Jurkat, Clone E6-1 (cell line): ENCODE measurements around the gene MSGN1.
"Not testable (repeated sequence)": the region's sequence is repeated elsewhere in the genome, so short reads cannot be mapped to it uniquely, and the experiment has no call there.

ENCODE experiments used
- DNase-seq: peaks from one replicate; pipeline ENCODE4 v3.0.0-alpha.2; 2011; ENCODE audit warnings: low read depth, low spot score
- H3K4me3 ChIP-seq: 2 replicates; pipeline ENCODE4 v1.5.1; 2011; ENCODE audit warnings: mild to moderate bottlenecking, low read length, control low read depth, moderate library complexity

Gene MSGN1

DNA sequence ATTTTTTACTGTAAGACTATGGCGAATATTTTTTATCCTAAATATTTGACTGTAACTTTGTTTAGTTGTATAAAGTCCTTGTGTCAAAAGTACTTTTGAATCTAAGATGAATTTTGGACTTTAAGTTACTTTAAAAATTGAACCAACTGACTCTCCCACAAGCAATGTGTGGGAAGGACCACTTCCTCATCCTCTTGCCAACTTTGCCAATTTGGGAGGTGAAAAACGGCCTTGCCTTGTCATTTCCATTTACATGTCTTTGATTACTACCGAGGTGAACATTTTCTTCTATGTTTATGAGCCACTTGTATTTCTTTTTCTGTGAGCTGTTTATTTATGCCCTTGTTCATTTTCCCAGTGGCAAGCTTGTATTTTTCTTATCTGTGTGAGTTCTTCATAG, 12.8 kb upstream of the MSGN1 start:
- DNase-seq, result no peak
- H3K4me3 ChIP-seq, result no peak overlapping the region

DNA sequence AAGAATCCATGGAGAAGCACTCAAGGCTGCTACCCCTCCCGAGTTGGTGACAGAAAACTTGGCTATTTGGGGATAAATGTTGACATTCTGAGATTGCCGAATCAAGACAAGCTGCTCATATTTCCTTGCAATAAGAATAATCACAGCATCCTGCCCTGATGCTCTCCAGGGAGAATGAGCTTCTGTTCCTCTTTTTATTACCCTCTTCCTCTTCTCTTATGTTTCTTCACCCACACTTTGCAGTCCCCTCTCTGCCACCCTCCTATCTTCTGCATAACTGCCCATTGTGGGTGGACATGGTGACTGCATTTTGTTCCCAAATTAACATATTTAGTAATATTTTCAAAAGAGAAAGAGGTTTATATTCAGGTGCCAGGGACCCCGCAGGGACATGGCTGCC, 11.9 kb upstream of the MSGN1 start:
- H3K4me3 ChIP-seq, result no peak overlapping the region
- no peak for DNase-seq

DNA sequence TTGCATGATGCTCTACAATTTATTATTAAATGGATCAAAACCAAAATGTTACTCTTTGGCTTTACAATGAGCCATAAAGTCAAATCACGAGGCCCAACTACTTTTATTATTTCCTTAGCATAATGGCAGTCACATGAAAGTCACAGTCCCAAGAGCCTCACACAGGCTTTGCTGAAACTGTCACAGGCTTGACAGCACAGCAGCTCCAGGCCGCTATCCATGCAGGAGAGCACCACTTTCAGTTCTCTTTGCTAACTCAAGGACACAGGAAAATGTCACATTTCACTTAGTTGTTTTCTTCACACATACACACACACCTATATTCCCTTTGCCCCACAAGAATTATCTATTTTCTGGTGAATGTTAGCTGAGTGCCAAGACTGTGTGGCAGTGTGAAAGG, 11.1 kb upstream of the MSGN1 start:
- DNase-seq, result no peak
- H3K4me3 ChIP-seq, result no peak overlapping the region

DNA sequence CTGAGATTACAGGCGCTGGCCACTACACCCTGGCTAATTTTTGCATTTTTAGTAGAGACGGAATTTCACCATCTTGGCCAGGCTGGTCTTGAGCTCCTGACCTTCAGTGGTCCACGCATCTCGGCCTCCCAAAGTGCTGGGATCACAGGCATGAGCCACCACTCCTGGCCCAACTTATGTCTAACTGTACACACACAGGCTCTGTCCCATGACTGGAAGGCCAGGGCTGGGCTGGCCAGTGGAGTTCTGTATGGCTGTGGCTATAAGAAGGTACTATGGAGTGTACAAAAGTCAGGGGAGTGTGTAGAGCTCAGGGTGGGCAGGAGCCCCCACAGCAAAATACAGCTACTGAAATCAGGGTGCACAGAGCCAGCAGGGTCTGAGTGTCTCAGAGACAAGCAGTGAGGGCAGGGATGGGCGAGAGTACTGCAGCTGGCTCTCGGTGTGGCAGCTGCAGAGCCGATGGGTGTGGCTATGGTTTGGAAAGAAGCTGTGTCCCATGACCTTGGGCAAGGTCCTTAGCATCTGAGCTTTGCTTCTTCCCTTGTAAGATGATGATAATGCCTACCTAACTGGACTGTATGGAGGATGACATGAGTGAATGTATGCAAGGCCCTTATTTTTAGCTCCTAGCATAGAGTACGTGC, 10.4 kb upstream of the MSGN1 start:
- H3K4me3 ChIP-seq, result no peak overlapping the region
- DNase-seq, result no peak

DNA sequence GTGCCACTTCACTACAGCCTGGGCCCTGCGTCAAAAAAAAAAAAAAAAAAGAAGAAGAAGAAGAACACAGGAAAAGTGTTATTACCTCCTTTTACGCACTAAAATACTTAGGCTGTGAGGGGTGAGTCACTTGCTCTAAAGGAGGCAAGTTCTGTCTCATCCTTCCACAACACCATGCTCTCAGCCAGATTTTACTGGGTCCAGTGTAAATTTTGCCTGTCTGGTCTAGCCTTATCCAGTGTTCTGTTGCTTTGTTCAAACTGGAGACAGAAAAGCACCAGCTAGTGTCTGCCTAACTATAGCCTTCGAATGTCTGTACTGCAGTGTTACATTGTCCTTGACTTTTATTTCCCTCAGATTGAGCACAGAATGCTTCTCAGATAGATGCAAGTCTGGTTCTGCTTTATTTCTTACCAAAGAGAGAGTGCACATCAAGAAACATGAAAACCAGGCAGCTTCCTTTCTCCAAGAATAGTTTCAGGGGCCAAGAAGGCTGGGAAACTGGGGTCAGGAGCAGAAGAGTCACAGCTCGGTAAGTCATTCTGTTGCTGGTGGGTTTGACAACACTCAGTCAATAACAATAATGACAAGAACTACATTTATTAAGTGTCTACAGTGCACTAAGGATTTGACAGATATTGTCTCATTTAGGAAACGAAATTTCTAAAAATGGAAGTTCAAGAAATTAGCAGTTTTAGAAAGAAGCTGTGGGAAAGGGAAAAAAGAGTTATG, 3.1 kb upstream of the MSGN1 start:
- no peak for DNase-seq
- no peak overlapping the region for H3K4me3 ChIP-seq

DNA sequence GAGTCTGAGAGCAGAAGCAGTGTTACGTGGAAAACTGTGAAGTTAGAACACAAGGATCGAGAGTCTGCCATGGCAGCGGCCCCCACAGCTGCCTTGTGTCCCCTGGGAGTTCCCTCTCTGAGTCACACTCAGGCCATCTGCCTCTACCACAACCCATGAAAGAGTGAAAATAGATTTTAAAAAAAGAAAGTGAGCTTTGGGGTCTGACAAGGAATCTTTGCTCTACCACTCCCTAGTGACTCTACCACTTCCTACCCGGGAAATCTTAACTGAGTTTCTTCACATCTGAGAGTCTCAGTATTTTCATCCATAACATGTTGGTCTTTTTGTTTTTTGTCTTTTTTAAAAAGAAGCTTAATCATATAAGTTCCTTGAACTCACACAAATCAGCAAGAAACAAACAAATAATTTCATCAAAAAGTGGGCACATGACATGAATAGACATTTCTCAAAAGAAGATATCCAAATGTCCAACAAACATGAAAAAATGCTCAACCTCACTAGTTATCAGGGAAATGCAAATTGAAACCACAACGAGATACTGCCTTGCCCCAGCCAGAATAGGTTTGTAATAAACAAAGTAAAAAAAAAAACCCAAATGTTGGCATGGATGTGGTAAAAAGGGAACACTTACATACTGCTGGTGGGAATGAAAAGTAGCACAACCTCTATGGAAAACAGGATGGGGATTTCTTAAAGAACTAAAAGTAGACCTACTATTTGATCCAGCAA, 2.4 kb upstream of the MSGN1 start:
- no peak for DNase-seq
- H3K4me3 ChIP-seq, result no peak overlapping the region

DNA sequence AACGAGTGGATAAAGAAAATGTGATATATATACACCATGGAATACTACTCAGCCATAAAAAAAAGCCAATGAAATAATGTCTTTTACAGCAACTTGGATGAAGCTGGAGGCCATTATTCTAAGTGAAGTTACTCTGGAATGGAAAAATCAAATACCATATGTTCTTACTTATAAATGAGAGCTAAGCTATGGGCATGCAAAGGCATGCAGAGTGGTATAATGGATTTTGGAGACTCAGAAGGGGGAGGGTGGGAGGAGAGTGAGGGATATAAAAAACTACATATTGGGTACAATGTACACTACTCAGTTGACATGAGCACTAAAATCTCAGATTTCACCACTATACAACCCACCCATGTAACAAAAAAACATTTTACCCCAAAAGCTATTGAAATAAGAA, 1.7 kb upstream of the MSGN1 start:
- no peak for DNase-seq
- H3K4me3 ChIP-seq, result no peak overlapping the region

DNA sequence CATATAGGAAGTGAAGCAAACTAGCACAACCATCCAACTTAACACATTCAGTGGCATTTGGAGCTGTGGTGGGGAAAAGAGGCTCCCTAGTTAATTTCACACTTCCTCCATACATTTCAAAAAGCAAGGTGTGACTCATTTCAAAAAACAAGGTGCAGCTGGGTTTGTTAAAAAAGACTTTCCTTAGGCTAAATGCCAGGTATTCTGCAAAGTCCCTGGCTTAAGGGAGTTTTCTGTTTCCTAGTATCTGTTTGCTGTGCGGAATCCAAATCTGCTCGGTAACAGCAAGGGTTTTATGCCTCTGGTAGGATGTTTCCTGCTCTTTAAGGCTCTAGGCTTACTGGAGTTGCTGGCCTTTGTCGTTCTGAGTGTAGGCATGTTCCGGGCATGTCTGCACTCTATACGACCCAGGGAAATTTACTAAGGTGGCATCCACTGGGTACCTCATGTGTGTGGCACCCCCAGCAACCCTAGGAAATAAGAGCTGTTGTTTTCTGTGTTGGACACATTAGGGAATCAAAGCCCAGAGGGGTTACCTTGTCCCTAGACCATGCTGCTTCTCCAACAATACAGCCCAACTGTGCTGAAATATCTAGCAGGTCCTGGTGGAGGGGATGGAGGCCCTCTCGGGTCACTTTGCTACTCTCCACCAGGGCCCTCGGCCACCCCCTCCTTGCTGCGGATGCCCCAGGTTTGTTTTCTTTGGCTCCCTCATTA, 634 bp upstream of the MSGN1 start:
- no peak for DNase-seq
- no peak overlapping the region for H3K4me3 ChIP-seq

DNA sequence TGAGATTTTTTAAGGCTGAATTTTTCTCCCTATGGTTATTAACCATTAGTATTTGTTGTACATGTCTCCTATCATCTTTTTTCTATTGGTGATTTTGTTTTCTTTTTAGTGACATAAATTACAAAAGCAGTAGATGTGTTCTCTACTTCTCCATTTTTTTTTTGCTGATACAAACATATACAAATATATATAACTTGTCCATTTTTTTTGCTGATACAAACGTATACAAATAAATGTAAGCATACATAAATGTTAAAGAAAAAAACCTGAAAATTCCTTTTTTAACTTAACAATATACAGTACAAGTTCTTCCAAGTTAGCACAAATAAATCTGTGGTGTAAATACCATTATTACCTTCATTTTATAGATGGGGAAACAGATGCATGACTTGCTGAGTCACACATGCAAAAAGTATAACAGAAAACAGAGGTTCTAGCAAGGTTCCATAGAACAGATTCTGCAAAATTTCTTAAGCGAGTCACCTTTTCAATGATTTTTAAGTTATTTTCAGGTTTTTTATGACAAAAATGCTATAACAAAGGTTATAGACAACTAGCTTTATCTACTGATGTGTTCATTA, 2.1 kb downstream of the MSGN1 start:
- no peak overlapping the region for H3K4me3 ChIP-seq

DNA sequence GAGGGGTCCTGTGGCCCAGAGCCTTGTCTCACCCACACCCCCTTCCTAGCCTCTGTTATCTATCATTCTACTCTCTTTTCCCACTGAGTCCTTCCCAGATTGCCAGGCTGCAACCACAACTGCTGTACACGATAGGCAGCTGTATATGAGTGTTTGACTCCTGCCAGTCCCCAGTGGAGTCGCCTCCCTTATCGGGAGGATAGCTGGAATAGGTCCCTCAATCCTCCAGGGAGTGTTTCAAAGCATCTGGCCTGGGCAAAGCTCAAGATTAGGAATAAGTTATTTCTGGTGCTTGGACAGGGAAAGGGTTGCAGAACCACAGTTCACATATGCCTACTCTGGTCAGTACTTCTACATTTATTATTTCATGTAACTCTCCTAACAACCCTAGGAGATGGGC, 4.8 kb downstream of the MSGN1 start:
- H3K4me3 ChIP-seq, result no peak overlapping the region
- no peak for DNase-seq

More for the DNA sequence above, 2.1 kb downstream of the MSGN1 start:
- no peak for DNase-seq

DNA sequence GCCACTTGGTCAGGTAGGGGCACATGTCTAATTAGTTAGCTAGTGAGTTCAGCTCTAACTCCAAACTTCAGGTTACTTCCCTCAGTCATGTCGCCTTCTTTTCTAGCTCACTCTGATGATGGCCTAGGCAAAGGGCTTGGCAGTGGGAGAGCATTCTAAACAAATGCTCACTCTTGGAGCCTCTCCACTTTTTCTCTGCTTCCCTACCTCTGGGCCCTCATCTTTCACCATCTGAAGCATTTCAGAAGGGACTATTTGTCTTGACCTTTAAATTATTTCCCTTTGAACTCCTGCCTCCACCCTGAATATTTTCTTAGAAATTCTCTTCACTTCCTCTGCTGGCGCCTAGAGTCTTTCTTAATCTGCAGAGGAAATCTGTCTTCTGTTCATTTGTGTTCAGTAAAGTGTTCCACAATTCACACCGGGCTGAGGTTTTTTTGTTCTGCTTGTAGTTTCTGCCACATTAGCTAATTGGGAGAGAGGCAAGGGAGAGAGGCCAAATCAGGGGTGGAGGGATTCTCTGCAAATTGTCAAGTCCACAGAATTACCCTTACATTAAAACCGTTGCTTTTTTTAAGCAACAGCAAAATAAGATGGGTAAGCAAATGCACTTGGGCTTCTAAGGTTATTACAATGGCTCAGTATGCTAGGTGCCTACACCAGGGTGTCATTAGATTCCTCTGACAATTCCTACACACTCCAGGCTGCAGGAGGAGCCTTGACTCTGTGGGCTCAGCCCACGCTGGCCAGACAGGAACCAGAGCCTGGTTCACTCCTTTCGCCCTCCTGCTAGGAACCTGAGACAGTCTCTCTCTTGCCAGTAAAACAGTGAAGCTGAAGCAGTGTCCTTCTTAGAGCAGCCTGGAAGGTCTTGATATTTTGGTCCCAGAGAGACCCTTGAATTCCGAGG, 5.5 kb downstream of the MSGN1 start:
- no peak overlapping the region for H3K4me3 ChIP-seq
- no peak for DNase-seq

DNA sequence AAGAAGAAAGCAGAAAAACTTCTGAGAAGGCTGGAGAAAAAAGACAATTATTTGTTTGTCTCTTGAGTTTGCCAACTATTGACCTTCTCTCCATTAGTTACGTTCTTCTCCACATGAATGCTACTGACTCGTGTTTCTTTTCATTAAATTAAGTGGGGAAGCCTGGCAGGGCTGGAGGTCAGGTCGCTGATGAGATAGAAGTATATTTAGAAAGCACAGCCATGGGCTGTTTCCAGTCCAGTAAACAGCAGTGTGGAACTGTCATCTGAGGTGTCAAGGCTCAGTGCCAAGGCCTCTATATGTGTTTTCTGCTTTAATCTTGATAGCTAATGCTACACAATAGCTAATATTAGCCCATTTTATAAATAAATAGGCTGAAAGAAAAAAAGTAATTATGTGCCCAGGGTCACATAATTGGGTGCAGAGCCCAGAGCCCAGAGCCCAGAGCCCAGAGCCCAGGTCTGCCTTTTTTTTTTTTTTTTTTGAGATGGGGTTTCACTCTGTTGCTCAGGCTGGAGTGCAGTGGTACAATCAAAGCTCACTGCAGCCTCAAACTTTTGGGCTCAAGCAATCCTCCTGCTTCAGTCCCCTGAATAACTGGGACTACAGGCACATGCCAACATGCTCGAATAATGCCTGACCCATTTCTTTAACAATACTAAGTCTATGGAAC, 6.3 kb downstream of the MSGN1 start:
- no peak overlapping the region for H3K4me3 ChIP-seq
- no peak for DNase-seq

DNA sequence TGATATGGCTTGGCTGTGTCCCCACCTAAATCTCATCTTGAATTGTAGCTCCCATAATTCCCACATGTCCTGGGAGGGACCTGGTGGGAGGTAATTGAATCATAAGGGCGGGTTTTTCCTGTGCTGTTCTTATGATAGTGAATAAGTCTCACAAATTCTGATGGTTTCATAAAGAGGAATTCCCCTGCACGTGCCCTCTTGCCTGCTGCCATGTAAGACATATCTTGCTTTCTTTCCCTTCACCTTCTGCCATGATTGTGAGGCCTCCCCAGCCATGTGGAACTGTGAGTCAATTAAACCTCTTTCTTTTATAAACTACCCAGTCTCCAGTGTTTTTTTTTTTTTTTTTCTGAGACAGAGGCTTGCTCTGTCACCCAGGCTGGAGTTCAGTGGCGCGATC, 7.4 kb downstream of the MSGN1 start:
- not testable (repeated sequence) for DNase-seq, H3K4me3 ChIP-seq

DNA sequence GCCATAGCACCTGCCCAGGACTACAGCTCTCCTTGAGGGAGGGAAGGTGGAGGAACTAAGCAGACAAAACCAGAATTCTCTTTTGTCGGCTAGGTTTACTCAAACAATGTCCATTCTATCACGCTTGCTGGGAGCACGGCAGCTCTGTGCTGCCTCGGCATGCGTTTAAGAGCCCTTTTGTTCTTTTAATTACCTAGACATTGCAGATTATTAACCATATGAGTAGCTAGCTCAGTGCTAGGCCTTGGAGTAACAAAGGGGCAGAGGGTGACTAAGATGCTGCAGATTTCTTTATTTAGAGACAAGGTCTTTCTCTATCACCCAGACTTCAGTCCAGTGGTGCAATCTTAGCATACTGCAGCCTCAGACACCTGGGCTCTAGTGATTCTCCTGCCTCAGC, 11.1 kb downstream of the MSGN1 start:
- no peak overlapping the region for H3K4me3 ChIP-seq
- DNase-seq, result no peak

DNA sequence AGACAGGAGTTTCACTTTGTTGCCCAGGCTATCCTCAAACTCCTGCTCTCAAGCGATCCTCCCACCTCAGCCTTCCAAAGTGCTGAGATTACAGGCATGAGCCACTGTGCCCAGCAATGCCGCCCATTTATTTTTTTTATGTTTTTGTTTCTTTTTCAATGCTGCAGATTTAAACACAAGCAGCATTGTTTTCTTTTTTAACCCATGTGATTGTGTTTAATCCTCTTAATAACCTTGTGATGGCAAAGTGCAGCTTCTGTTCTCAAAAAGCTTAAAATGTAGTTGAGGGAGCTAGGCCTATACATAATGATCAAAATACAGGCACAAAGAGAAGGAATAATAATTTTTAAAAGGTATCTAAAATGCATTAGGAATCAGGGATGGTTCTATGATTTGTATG, 11.5 kb downstream of the MSGN1 start:
- DNase-seq, result no peak
- H3K4me3 ChIP-seq, result no peak overlapping the region

DNA sequence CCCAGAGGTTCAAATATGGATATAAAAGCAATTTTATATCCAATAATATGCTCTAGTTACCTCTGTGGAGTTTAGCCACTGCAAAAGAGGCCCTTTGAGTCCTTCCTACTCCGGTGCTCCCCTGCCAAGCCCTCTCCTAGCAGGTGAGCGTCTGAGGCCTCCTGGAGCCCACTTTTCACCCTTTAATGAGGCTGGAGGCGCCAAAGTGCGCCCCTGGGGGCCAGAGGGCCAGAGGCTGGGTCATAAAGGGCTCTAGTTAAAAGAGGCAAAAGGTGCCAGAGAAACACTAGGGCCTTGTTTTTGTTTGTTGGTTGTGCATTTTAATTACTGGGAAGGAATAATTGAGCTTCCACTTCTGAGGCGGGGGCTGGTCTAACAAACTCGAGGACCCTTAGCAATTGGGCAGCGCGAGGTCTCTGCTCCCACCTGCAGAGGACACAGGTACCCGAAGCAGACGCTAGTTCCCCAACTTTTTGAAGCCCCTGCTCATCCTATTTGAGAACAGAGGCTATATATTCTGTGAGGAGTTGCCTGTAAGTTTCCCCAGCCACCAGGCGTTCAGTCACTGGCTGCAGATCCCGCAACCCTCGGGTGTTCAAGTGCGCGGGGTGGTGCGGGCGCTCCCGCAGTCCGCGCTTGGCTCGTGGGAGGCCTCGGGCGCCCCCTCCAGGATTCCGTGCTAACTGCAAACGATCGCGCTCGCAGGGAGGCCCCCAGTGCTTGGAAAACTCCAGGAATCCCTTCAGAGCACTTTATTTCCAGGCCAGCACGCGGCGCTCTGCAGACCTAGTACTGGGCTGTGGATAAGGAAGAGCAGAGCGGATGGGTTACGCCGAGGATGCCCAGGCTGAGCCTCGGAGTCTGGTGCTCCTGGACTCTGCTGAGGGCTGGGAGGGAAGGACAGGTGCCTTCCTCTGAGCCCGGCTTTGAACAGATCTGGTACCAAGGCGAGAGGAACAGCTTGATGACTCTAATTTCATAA, 14.1 kb downstream of the MSGN1 start:
- DNase-seq, result no peak
- H3K4me3 ChIP-seq, result no peak overlapping the region

DNA sequence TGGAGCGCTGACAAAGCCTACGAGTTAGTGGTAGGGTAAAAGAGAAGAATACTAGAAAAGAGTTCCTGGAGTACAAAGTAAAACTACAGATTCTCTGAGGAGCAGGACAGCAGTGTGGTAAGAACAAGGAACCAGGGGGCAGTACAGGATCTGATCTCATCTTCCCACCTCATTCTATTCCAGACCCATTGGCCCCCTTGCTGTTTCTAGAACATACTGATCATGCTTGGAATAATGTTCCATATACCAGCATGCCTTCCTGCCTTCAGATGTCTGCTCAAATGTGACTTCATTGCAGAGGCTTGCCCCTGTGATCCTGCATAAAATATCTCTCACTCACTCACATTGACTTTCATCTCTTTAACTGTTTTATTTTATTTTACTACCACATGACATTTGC, 19.3 kb downstream of the MSGN1 start:
- DNase-seq, result no peak
- no peak overlapping the region for H3K4me3 ChIP-seq
